Measurements from ENCODE around the gene DESI2.

DNA sequence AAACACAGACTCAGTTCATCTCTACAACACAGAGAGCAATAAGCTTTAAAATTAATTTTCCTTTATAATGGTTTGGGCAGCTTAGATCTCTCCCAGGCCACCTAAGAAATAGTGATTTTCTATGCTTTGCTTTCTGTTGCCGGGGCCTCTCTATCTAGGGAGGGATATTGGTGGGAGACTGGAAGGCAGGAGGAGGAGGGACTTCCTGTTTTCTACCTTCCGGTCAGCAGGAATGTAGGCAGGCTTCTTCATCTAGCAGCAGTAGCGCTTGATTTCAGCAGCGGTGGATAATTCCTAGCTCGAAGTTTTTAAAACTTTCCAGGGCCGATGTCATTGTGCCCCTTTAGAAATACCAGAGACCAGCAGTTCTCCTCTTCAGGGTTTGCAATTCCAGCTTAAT lies 5.1 kb upstream of the DESI2 start:
- TF ChIP-seq CEBPB (IDR thresholded peaks at IDR 0.05; ENCODE audit: low read depth) (no peak), ZNF274 (IDR thresholded peaks at IDR 0.05; ENCODE audit: low read depth, low read length) (no peak), RAD21 (IDR thresholded peaks at IDR 0.05; ENCODE audit: low read depth) (no peak)

All from HCT116 (cell line).